IMR-90 (cell line): ENCODE results near the gene PYGB. TPM values are rescaled to one million over a fixed set of nuclear protein-coding genes. Genes with fewer than 3 reads are reported as not detected.

ENCODE experiments used
- ATAC-seq: fragments of 200-7000 bp; cut with Tn5 transposase; 2 replicates; pipeline ENCODE4 v1.9.1; 2020; ENCODE audit warnings: low read depth, mild to moderate bottlenecking, moderate library complexity
- BruUV-seq: library from RNA; stranded (reverse); fragments of 400-500 nt; replicated peaks from 2 replicates; lab custom pipeline; 2021; lab: Mats Ljungman, UMichigan
- CTCF ChIA-PET: fragments of 300-600 bp; formaldehyde crosslinking; extraction: SDS; loops from one replicate; lab custom pipeline; 2021; ENCODE audit warnings: antibody characterized with exemption; lab: Yijun Ruan, JAX
- POLR2A ChIA-PET: fragments of 300-600 bp; sonication (Branson Sonifier 250); formaldehyde crosslinking; loops from one replicate; lab custom pipeline; 2022; ENCODE audit warnings: antibody characterized with exemption; ENCODE audit not compliant: unreplicated experiment; lab: Charles Lee
- DNase-seq: peaks from one replicate; pipeline ENCODE4 v3.0.0; 2013
- H2AFZ ChIP-seq: replicated peaks from 2 replicates; pipeline ENCODE3; 2013; ENCODE audit warnings: low read length, mild to moderate bottlenecking; ENCODE audit not compliant: poor library complexity
- H2AK5ac ChIP-seq: 2 replicates; pipeline ENCODE4 v1.6.1; 2013; ENCODE audit warnings: low read depth, low read length, inconsistent platforms
- H2AK9ac ChIP-seq: replicated peaks from 2 replicates; pipeline ENCODE3; 2013; ENCODE audit warnings: mild to moderate bottlenecking, low read depth, low read length, moderate library complexity; ENCODE audit not compliant: poor library complexity
- H2BK120ac ChIP-seq: 2 replicates; pipeline ENCODE4 v1.6.1; 2013; ENCODE audit warnings: low read depth, low read length, inconsistent platforms
- H2BK15ac ChIP-seq: 3 replicates; pipeline ENCODE4 v1.6.1; 2013; ENCODE audit warnings: low read depth, low read length, inconsistent platforms
- H2BK20ac ChIP-seq: 2 replicates; pipeline ENCODE4 v1.6.1; 2013; ENCODE audit warnings: low read depth, mild to moderate bottlenecking, inconsistent platforms, low read length, moderate library complexity
- H2BK5ac ChIP-seq: 2 replicates; pipeline ENCODE4 v1.6.1; 2013; ENCODE audit warnings: mild to moderate bottlenecking, low read depth, low read length, inconsistent platforms; ENCODE audit not compliant: poor library complexity, severe bottlenecking
- H3K14ac ChIP-seq: replicated peaks from 2 replicates; pipeline ENCODE4 v1.6.1; 2013; ENCODE audit warnings: low read depth, low read length, inconsistent platforms
- H3K18ac ChIP-seq: 2 replicates; pipeline ENCODE4 v1.6.1; 2013; ENCODE audit warnings: low read depth, low read length, control low read depth
- H3K23ac ChIP-seq: 2 replicates; pipeline ENCODE4 v1.6.1; 2013; ENCODE audit warnings: low read depth, low read length, inconsistent platforms
- H3K27ac ChIP-seq: 2 replicates; pipeline ENCODE4 v1.5.1; 2013; ENCODE audit warnings: mild to moderate bottlenecking, control low read depth, low read length; ENCODE audit not compliant: insufficient read depth
- H3K27me3 ChIP-seq: 2 replicates; pipeline ENCODE4 v1.6.1; 2013; ENCODE audit warnings: low read length; ENCODE audit not compliant: control insufficient read depth, insufficient read depth
- H3K36me3 ChIP-seq: 2 replicates; pipeline ENCODE4 v1.6.1; 2013; ENCODE audit warnings: low read length, mixed read lengths; ENCODE audit not compliant: control insufficient read depth, insufficient read depth
- H3K4ac ChIP-seq: 2 replicates; pipeline ENCODE4 v1.6.1; 2013; ENCODE audit warnings: low read depth, low read length, inconsistent platforms
- H3K4me1 ChIP-seq: 2 replicates; pipeline ENCODE4 v1.6.1; 2013; ENCODE audit warnings: low read length, mixed read lengths; ENCODE audit not compliant: control insufficient read depth, insufficient read depth
- H3K4me2 ChIP-seq: 2 replicates; pipeline ENCODE4 v1.6.1; 2013; ENCODE audit warnings: low read depth, mild to moderate bottlenecking, control low read depth, low read length, moderate library complexity
- H3K4me3 ChIP-seq: 2 replicates; pipeline ENCODE4 v1.5.1; 2013; ENCODE audit warnings: low read depth, mild to moderate bottlenecking, control low read depth, low read length, moderate library complexity; ENCODE audit not compliant: insufficient read depth
- H3K56ac ChIP-seq: 2 replicates; pipeline ENCODE4 v1.6.1; 2013; ENCODE audit warnings: low read length, inconsistent platforms; ENCODE audit not compliant: insufficient read depth; ENCODE audit errors: extremely low read depth
- H3K79me1 ChIP-seq, 2 experiments: 2 replicates each; pipeline ENCODE4 v1.6.1; 2013; ENCODE audit warnings: low read length in 2 of 2, inconsistent platforms in 1 of 2, low read depth in 1 of 2
- H3K9ac ChIP-seq: 2 replicates; pipeline ENCODE4 v1.6.1; 2013; ENCODE audit warnings: low read depth, low read length, control low read depth
- H3K9me1 ChIP-seq: 2 replicates; pipeline ENCODE4 v1.6.1; 2013; ENCODE audit warnings: low read length, inconsistent platforms; ENCODE audit not compliant: insufficient read depth
- H3K9me3 ChIP-seq: 2 replicates; pipeline ENCODE4 v1.6.1; 2013; ENCODE audit warnings: low read length; ENCODE audit not compliant: control insufficient read depth, insufficient read depth
- H4K20me1 ChIP-seq: 2 replicates; pipeline ENCODE4 v1.6.1; 2013; ENCODE audit warnings: low read length, inconsistent platforms; ENCODE audit not compliant: insufficient read depth
- H4K5ac ChIP-seq: 2 replicates; pipeline ENCODE4 v1.6.1; 2013; ENCODE audit warnings: mild to moderate bottlenecking, low read depth, low read length, control low read depth
- H4K8ac ChIP-seq, 2 experiments: 2 replicates each; pipeline ENCODE4 v1.6.1; 2013; ENCODE audit warnings: low read depth in 2 of 2, low read length in 2 of 2, control low read depth in 1 of 2, inconsistent platforms in 1 of 2
- H4K91ac ChIP-seq: 2 replicates; pipeline ENCODE4 v1.6.1; 2013; ENCODE audit warnings: low read depth, low read length, inconsistent platforms; ENCODE audit not compliant: insufficient read depth
- CEBPB ChIP-seq: IDR thresholded peaks from 2 replicates; pipeline ENCODE4 v1.6.1; 2012; ENCODE audit warnings: low read depth, low read length, improper control_type of control experiment
- CTCF ChIP-seq: conservative IDR thresholded peaks from 2 replicates; pipeline ENCODE4 v1.5.1; 2012; ENCODE audit warnings: mild to moderate bottlenecking, low read depth, low read length, improper control_type of control experiment
- RAD21 ChIP-seq: IDR thresholded peaks from 2 replicates; pipeline ENCODE4 v1.6.1; 2012; ENCODE audit warnings: low read length, improper control_type of control experiment
- RCOR1 ChIP-seq: IDR thresholded peaks from 2 replicates; pipeline ENCODE4 v1.6.1; 2012; ENCODE audit warnings: mild to moderate bottlenecking, low read length, improper control_type of control experiment; ENCODE audit not compliant: insufficient replicate concordance
- RFX5 ChIP-seq: IDR thresholded peaks from 2 replicates; pipeline ENCODE4 v1.8.0; 2012; ENCODE audit warnings: low read depth, mild to moderate bottlenecking, low read length, moderate library complexity
- USF2 ChIP-seq: fragments of 150-350 bp; IDR thresholded peaks from 2 replicates; pipeline ENCODE4 v1.6.1; 2017; ENCODE audit warnings: mild to moderate bottlenecking, antibody characterized with exemption, low read length, low read depth
- WGBS, 2 experiments: methylation state at CpG; one replicate each; pipeline versions ENCODE4 v1.1.5 to v1.1.7; 2013; ENCODE audit warnings: missing lambda C conversion rate in 2 of 2; ENCODE audit not compliant: insufficient read length in 1 of 2; ENCODE audit errors: extremely low coverage in 2 of 2; 5-methylcytosine and 5-hydroxymethylcytosine counted together
- dilution Hi-C: fragments of 300-500 bp; cut with HindIII; formaldehyde crosslinking; loops from one replicate; pipeline ENCODE4 v1.14.3; 2018; ENCODE audit warnings: low sequenced_read_pairs; ENCODE audit not compliant: unreplicated experiment
- in situ Hi-C: fragments of 300-500 bp; cut with MboI; formaldehyde crosslinking; loops from 3 replicates; pipeline ENCODE4 v1.14.3; 2019; ENCODE audit warnings: low sequenced_read_pairs, inconsistent platforms, mixed read lengths
- intact Hi-C: fragments of 100-400 bp; cut with micrococcal nuclease; formaldehyde crosslinking; loops from 2 replicates; pipeline ENCODE4 v1.10.0; 2022
- polyA plus RNA-seq, 3 experiments: library from polyadenylated mRNA; depleted of rRNA; stranded (reverse); fragments of >200 nt; gene quantifications; 2 replicates each; pipeline ENCODE4 v1.2.3, GENCODE V29; 2012; ENCODE audit warnings: low replicate concordance in 1 of 3
- total RNA-seq: library from RNA; depleted of rRNA; stranded (reverse); fragments of >200 nt; gene quantifications from 2 replicates; pipeline ENCODE4 v1.2.3, GENCODE V29; 2012
- TF ChIP-seq, protein P1 (sequence below): fragments of 150-350 bp; IDR thresholded peaks from 2 replicates; pipeline ENCODE4 v1.6.1; 2016; ENCODE audit warnings: low read depth, mild to moderate bottlenecking, low read length, moderate library complexity, borderline replicate concordance

The PYGB gene
- total and polyA plus RNA-seq, 2 of the 4 experiments (the other 2 are of a cell fraction), result 72.4 to 83.1 TPM

DNA sequence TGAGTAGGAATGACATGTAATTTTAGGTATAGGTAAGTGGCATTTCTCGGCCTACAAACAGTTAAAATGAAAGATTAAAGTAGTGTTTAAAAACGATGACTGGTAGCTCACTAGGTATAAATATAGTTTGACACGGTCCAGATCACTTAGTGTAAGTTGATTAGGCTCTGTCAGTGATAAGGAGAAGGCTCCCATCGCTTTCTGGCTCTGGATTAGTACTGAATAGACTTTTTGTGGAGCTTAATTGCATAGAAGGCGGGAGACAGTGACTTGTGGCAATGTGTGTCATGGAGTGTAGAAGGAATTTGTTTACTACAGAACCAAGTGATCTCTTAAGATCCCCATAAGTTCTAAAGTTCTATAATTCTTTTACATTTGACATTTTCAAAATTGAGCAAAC, 6.7 kb downstream of the PYGB start:
- no peak overlapping the region for H3K9ac ChIP-seq
- H3K36me3 ChIP-seq, result peaks cover 17% of the 10 kb centered on the region
- DNase-seq (no peak), ATAC-seq (no peak)
- dilution Hi-C loops (no loop called here), in situ Hi-C loops (loop anchor here (10.0 to 25.0 kb wide), 5 partner anchors 60 to 1617 kb away; partner anchors contain the start of genes APMAP, CST3 and ENTPD6), intact Hi-C loops (no loop called here)
- H3K9me1 ChIP-seq, result peaks cover 44% of the 10 kb centered on the region
- H3K4ac ChIP-seq, result no peak overlapping the region
- no peak overlapping the region for H3K4me3 ChIP-seq
- H2AK9ac ChIP-seq, result no peak overlapping the region
- H3K23ac ChIP-seq, result no peak overlapping the region; the same call in 1 of the 2 replicates
- BruUV-seq, result no TSS peak
- no peak overlapping the region for H4K91ac ChIP-seq
- no peak overlapping the region for H2AFZ ChIP-seq
- peaks cover 14% of the 10 kb centered on the region for H3K4me1 ChIP-seq
- TF ChIP-seq USF2, result no peak
- TF ChIP-seq RCOR1, result no peak
- TF ChIP-seq RAD21, result no peak
- TF ChIP-seq CEBPB, result no peak
- no peak for TF ChIP-seq RFX5
- TF ChIP-seq, protein P1, sequence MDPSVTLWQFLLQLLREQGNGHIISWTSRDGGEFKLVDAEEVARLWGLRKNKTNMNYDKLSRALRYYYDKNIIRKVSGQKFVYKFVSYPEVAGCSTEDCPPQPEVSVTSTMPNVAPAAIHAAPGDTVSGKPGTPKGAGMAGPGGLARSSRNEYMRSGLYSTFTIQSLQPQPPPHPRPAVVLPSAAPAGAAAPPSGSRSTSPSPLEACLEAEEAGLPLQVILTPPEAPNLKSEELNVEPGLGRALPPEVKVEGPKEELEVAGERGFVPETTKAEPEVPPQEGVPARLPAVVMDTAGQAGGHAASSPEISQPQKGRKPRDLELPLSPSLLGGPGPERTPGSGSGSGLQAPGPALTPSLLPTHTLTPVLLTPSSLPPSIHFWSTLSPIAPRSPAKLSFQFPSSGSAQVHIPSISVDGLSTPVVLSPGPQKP, result no peak
- TF ChIP-seq CTCF, result no peak
- H2BK15ac ChIP-seq, result no peak overlapping the region
- H2BK5ac ChIP-seq, result no peak overlapping the region
- peaks cover 92% of the 10 kb centered on the region for H4K20me1 ChIP-seq
- H3K4me2 ChIP-seq, result no peak overlapping the region
- no peak overlapping the region for H4K5ac ChIP-seq
- 75% methylated on average over 2 of the region's 5 CpGs; no CpG with 5 or more reads in 1 of the 2 experiments for WGBS, 2 experiments
- no peak overlapping the region for H4K8ac ChIP-seq
- POLR2A ChIA-PET, result interaction anchor here (0.7 kb wide), 1 partner anchor 70 kb away, joined by 4 read pairs; no protein-coding TSS in a partner anchor
- H3K14ac ChIP-seq, result no peak overlapping the region
- no peak overlapping the region for H2BK20ac ChIP-seq
- H3K27ac ChIP-seq, result no peak overlapping the region
- H3K56ac ChIP-seq, result no peak overlapping the region
- peaks cover 33 to 89% of the 10 kb centered on the region in 2 experiments for H3K79me1 ChIP-seq
- H3K9me3 ChIP-seq, result no peaks in the 10 kb centered on the region
- CTCF ChIA-PET, result no interaction called here
- no peak overlapping the region for H3K18ac ChIP-seq
- H2BK120ac ChIP-seq, result no peak overlapping the region
- H2AK5ac ChIP-seq, result no peak overlapping the region
- no peaks in the 10 kb centered on the region for H3K27me3 ChIP-seq
